HuH-7.5 (cell line): ENCODE data around the gene HGFAC.

ENCODE experiments used
- DNase-seq: peaks from one replicate; pipeline ENCODE4 v3.0.0; 2011; ENCODE audit warnings: low spot score

HGFAC gene

GRCh38 chr4:3462790-3463415 lies 21.1 kb downstream of the HGFAC start, which contains the start of gene DOK7:
Gene DOK7, plus strand, starts transcription at chr4:3463306. Its CDS starts 70 bp downstream, at chr4:3463376.
- DNase-seq, result no peak

- DNase-seq, result no peak
Measured at GRCh38 chr4:3463556-3464348, 22.0 kb downstream of the HGFAC start.

GRCh38 chr4:3464349-3464905 lies 22.7 kb downstream of the HGFAC start:
- DNase-seq, result no peak

GRCh38 chr4:3464911-3465697 lies 23.3 kb downstream of the HGFAC start:
- DNase-seq, result no peak

GRCh38 chr4:3465698-3466671 lies 24.2 kb downstream of the HGFAC start:
- peak; percentile 87 for DNase-seq

GRCh38 chr4:3466691-3467600 lies 25.2 kb downstream of the HGFAC start:
- no peak for DNase-seq

- no peak for DNase-seq
Measured at GRCh38 chr4:3467601-3468031, 25.8 kb downstream of the HGFAC start.

GRCh38 chr4:3468154-3468553 lies 26.4 kb downstream of the HGFAC start:
- DNase-seq, result no peak

- DNase-seq, result no peak
Measured at GRCh38 chr4:3468804-3469203, 27.0 kb downstream of the HGFAC start.

GRCh38 chr4:3469386-3470243 lies 27.8 kb downstream of the HGFAC start:
- no peak for DNase-seq

- DNase-seq, result no peak
Measured at GRCh38 chr4:3470244-3471097, 28.7 kb downstream of the HGFAC start.

GRCh38 chr4:3471098-3471760 lies 29.5 kb downstream of the HGFAC start:
- DNase-seq, result no peak

GRCh38 chr4:3471886-3472285 lies 30.1 kb downstream of the HGFAC start:
- DNase-seq, result no peak

- DNase-seq, result no peak
Measured at GRCh38 chr4:3472411-3473141, 30.8 kb downstream of the HGFAC start.

- DNase-seq, result no peak
Measured at GRCh38 chr4:3473181-3473950, 31.6 kb downstream of the HGFAC start.
